22Rv1 (cell line): ENCODE measurements around the gene NUP98.
"Not testable (repeated sequence)": the region's sequence is repeated elsewhere in the genome, so short reads cannot be mapped to it uniquely, and the experiment has no call there.

Experiments
- ZFX ChIP-seq: fragments of 450-650 bp; IDR thresholded peaks from 2 replicates; pipeline ENCODE4 v1.6.1; 2017; ENCODE audit warnings: antibody characterized with exemption, borderline replicate concordance
- TF ChIP-seq, protein P1 (sequence below): fragments of 450-650 bp; IDR thresholded peaks from 2 replicates; pipeline ENCODE4 v1.5.1; 2017; ENCODE audit warnings: mild to moderate bottlenecking

DNA sequence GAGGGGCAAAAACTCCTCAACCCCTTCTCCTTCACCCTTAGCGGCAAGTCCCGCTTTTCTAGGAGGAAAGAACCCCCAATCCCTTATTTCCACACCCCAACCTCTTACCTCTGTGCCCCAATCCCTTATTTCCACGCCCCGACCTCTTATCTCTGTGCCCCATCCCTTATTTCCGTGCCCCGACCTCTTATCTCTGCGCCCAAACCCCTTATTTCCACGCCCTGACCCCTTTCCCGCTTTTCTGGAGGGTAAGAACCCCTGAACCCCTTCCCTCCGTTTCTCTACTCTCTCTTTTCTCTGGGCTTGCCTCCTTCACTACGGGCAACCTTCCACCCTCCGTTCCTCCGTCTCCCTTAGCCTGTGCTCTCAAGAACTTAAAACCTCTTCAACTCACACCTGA is 148.5 kb downstream of the NUP98 start:
- TF ChIP-seq, protein P1, sequence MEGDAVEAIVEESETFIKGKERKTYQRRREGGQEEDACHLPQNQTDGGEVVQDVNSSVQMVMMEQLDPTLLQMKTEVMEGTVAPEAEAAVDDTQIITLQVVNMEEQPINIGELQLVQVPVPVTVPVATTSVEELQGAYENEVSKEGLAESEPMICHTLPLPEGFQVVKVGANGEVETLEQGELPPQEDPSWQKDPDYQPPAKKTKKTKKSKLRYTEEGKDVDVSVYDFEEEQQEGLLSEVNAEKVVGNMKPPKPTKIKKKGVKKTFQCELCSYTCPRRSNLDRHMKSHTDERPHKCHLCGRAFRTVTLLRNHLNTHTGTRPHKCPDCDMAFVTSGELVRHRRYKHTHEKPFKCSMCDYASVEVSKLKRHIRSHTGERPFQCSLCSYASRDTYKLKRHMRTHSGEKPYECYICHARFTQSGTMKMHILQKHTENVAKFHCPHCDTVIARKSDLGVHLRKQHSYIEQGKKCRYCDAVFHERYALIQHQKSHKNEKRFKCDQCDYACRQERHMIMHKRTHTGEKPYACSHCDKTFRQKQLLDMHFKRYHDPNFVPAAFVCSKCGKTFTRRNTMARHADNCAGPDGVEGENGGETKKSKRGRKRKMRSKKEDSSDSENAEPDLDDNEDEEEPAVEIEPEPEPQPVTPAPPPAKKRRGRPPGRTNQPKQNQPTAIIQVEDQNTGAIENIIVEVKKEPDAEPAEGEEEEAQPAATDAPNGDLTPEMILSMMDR = not testable (repeated sequence)
- not testable (repeated sequence) for TF ChIP-seq ZFX
